NCI-H748 (cell line): Measurements from ENCODE around the gene ING3.

ENCODE experiments used
- DNase-seq: peaks from one replicate; lab custom pipeline; 2025; ENCODE audit not compliant: unreplicated experiment; lab: John Stamatoyannopoulos, UW

ING3 gene

GRCh38 chr7:120988591-120989256 lies 38.1 kb downstream of the ING3 start, which contains the start of gene CPED1:
TSS of gene CPED1 (plus strand) at chr7:120988711. CDS start at chr7:120989622, 911 bp downstream.
- peak; percentile 65 for DNase-seq

DNA sequence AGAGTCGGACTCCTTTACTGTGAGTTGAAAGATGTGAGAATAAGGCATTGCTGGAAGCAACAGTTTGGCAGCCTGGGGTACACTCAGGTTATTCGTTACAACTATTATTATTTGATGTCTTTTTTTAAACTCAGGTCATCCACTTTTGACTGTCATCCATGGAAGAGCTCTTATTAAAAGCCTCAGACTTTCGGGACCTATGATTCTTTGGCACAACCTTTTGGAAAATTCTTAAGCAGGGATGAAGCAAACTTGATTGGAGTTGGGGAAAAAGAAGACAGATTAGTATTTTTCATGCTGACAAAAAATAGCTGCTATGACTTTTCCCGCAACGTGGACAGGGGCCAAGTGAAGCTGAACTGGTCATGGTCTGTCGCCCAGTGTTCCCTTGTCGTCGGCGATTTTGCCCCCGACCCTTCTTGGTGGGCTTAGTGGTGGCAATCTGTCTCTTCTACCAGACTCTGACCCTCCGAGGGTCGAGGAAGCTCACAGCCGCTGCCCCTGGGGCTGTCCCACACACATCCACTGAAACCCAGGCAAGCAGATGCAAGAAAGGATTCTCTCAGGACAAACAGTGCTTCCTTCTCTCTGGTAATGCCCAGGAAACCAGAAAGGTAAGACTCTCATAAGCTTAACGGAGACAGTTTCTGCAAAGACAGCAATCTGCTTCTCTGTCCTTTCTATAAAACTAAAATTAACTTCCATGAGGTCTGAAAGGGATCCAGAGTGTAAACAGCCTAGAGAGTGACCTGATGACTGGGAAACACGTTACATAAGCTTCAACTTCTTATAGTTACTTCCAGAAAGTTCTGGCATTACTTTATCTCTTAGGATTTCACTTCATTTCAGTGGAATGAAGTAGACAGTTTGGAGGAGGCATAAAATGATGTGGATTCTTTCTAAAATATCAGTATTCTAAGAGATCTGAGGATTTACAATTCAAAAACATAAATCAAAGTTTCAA lies 39.0 kb downstream of the ING3 start:
- DNase-seq = no peak

DNA sequence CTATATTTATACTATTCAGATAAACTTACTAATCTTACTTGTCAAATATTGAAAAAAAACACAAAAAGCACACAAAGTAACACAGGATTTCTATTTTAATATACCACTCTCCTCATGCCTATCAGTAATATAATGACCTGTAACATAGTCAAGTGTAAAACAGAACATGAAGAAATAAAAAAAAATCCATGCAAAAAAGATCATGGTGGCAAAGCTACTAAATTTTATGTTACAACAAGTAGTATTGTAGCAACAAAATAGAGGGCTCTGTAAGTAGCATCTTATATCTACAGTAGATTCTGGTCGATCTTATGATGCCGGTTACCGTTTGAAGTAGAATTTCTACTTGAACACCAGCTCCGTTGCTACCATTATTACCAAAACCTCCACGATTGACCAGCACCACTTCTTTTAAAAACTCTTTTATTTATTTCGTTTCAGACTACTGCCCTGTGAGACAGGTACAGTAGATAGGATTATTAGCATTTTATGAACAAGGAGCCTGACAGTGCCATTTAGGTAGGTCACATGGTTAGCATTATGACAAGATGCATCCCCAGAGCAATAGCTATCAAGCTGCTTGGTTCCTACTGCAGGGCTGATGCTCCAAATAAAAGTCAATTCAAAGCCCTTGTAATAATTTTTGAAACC lies 40.0 kb downstream of the ING3 start:
- DNase-seq = no peak

DNA sequence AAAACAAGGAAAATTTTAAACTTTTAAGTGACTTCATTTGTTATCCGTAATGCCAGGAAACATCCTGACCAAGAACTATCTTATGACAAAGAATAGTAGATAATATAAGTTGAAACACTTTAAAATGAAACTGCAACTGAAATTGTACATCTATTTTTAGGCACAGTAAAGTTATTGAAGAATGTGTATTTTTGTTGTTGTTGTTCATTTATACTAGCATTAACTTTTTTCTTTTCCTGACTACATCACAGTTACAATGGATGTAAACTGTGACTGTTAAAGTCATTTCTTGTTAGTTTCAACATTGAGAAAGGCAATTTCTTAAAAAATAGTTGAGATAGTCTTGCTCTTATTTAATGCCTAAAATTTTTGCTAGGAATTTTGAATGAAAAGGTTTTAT lies 40.6 kb downstream of the ING3 start:
- DNase-seq = no peak

GRCh38 chr7:120991581-120991980 lies 41.0 kb downstream of the ING3 start:
- DNase-seq = no peak

- no peak for DNase-seq
These were observed 41.8 kb downstream of the ING3 start for GRCh38 chr7:120992272-120992964.

- DNase-seq = no peak
These were observed 42.5 kb downstream of the ING3 start for GRCh38 chr7:120992965-120993494.

DNA sequence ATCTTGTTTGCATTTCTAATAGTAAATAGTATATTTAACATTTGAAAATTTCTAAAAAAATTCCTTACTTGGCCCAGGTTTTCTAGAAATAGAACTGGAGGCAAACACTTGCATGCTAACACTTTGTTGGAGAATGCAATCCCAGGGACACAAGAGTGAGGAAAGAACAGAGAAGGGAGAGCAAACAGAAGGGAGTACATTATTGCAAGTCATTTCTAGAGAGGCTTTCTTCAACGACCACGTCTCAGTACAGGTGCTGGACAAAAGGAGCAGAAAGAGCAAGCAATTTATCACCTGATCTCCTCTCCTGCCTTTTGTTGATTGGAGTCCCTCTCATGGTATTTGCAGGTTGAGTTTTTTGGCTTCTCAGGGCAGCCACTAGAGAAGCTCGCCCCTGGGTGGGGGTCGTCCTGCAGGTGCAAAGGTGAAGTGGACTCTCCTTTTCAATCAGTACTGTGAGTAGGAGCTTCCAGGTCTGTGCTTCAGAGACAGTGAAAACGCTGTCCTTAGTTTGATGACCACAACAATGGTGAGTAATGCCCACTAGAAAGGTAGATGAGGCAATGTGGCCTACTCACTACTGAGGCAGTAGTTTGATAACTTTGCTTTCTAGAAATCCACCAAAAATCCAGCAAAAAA lies 43.1 kb downstream of the ING3 start:
- DNase-seq = no peak

GRCh38 chr7:120994512-120995410 lies 44.2 kb downstream of the ING3 start:
- no peak for DNase-seq

DNA sequence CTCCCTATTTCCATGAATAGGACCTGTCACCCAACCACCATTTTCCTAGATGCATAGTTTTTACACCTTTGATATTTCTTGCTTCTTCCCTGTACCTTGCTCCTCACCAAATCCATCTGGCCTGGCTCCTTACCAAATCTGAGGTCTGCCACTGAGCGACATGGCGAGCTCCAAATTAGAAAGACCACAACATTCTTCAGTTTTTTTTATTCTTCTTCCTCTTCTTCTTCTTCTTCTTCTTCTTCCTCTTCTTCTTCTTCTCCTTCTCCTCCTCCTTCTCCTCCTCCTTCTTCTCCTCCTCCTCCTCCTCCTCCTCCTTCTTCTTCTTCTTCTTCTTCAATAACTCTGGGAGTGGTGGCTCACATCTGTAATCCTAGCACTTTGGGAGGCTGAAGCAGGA lies 45.1 kb downstream of the ING3 start:
- DNase-seq = no peak

DNA sequence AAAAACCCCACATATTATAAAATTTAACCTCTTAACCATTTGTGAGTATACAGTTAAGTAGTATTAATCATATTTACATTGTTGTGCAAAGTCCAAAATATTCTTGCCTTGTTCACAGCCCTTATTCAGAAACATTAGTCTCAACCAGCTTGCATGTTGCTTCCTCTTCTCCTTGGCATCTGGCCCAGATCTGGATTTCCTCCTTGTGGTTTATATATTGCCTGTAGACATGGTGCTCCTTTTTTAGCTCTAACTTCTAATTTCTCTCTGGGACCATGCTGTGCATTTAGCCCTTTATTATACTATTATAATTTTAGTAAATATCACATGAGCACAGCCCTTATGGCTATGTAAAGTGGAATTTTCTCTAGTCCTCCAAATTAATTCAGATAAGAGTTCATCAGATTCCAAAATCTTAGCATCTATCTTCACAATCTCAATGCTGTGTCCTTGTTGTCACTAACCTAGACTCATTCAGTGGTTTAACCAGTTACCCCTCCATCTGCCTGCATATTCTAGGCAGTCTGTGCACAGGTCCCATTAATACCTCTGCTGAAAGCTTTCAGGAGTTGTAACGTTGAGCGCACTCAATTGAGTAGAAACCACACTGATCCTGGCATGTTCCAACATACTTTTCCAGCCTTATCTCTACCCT lies 45.9 kb downstream of the ING3 start:
- DNase-seq = no peak

GRCh38 chr7:120996988-120997345 lies 46.4 kb downstream of the ING3 start:
- DNase-seq = no peak

GRCh38 chr7:120997882-120998474 lies 47.4 kb downstream of the ING3 start:
- DNase-seq = no peak

DNA sequence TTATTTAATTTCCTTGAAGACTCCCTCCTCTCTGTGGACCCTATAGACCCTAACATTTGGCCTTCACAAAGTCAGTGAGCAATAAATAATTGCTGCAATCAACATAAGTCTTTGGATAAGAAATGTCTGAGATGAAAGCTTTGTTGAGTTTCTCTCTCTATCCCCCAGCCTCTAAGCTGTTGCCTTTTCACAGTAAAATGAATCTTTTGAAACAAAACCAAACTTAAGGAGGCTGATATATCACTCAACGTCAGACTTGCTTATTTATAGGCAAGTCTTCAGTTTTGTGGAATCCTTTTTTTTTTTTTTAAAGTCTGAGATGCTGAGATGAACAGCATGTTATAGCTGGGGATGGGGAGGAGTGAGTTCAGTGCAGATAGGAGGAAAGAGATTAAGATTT lies 47.9 kb downstream of the ING3 start:
- no peak for DNase-seq

- no peak for DNase-seq
These were observed 48.5 kb downstream of the ING3 start for GRCh38 chr7:120998996-120999565.

DNA sequence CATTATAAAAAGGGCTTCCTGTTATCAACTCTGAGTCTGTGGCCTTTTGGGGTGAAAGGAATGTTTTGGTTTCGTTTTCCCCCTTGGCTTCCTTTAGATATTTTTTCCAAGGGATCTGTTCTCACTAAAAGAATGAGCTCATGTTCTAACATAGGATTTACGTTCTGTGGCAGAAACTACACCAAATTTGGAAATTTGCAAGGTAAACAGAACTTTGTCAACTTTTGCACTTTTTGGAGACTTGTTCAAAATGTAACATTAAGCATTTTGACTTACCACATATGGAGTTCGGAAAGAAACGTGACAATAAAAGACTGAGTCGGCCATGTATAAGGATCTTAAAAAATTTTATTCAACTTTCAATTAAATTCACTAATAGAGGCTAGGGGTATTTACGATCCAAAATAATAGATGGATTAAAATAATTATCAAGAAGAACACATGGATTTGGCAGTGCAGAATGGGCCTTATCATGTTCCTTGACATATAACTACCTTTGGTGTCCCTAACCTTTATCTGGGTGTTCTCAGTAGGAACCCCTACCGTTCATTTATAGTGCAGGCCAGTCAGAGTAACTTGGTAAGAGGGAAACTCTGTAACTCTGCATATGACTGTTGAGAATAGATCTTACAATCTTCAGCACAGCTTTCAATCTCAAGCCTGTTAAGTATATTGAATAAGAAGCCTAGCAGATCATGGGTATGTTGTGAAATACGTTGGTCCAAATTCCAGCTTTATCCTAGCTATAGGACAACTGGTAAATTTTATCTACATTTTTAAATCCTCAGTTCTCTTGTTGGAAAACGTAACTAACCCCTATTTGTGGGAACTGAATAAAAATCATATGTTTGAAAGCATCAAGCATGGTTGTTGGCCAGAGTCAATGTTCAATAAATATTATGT lies 49.8 kb downstream of the ING3 start:
- DNase-seq = no peak

DNA sequence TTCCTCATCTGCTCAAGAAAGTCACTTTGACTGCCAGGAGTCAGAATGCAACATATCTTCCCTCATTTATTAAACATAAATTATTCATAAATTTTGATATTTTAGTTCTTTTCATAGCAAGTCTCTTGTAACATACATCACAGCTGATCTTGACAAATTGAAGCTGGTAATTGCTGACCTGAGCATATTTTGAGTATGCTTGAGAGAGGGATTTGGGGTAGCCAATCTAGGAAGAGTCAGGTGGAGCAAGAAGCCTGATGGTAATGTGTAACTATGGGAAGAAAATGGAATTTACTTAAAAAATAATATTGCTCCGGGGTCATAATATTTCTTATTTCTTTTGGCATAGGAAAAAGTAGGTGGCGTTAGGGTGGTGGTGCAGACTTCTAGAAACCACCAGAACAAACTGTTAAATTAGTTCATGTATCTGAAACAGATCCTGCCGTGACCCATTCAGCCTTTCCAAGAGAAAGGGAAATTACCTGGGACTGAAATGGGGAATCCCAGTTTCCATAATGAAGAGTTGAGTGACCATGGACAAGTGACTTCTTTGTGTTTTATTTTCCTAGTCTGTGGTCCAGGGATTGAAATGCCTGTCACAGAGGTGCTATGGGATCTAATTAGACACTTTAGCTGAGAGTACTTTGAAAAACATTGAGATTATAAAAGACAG lies 50.8 kb downstream of the ING3 start:
- no peak for DNase-seq
